Large intestine (tissue), 3 donors: ENCODE results near the gene OR52W1. TPM values are rescaled to one million over a fixed set of nuclear protein-coding genes. Genes with fewer than 3 reads are reported as not detected.

Experiments
- DNase-seq, 2 donors: peaks; one replicate each; pipeline versions ENCODE4 v3.0.0 to v3.0.0-alpha.2; 2013
- H3K27ac ChIP-seq: one replicate; pipeline ENCODE4 v1.5.1; 2013; ENCODE audit warnings: low read length
- H3K27me3 ChIP-seq: 2 replicates; pipeline ENCODE4 v1.6.1; 2013; ENCODE audit warnings: low read length; ENCODE audit not compliant: control insufficient read depth, insufficient read depth
- H3K36me3 ChIP-seq: 2 replicates; pipeline ENCODE4 v1.6.1; 2013; ENCODE audit warnings: low read length; ENCODE audit not compliant: control insufficient read depth, insufficient read depth
- H3K4me1 ChIP-seq: one replicate; pipeline ENCODE4 v1.6.1; 2013; ENCODE audit warnings: low read length; ENCODE audit not compliant: control insufficient read depth, insufficient read depth
- H3K4me3 ChIP-seq: one replicate; pipeline ENCODE4 v1.5.1; 2013; ENCODE audit warnings: low read length
- H3K9me3 ChIP-seq: one replicate; pipeline ENCODE4 v1.6.1; 2013; ENCODE audit warnings: mild to moderate bottlenecking, low read depth, low read length, moderate library complexity; ENCODE audit not compliant: control insufficient read depth
- WGBS: methylation state at CpG from one replicate; pipeline ENCODE4 v1.1.5; 2013; ENCODE audit warnings: low lambda C conversion rate; ENCODE audit not compliant: insufficient coverage; 5-methylcytosine and 5-hydroxymethylcytosine counted together
- polyA plus RNA-seq: library from polyadenylated mRNA; unstranded; fragments of 120-200 nt; gene quantifications from one replicate; pipeline ENCODE4 v1.2.1, GENCODE V29; 2013

Gene OR52W1
- polyA plus RNA-seq, 1 donor, result 0.10 TPM

GRCh38 chr11:6233984-6234386, 35.0 kb downstream of the OR52W1 start:
- Histone ChIP-seq H3K36me3 (no peaks in the 10 kb centered on the region), H3K27ac (peak overlapping the region; percentile 97), H3K4me3 (peak overlapping the region; percentile 89), H3K27me3 (no peaks in the 10 kb centered on the region), H3K4me1 (peaks cover 15% of the 10 kb centered on the region), H3K9me3 (no peaks in the 10 kb centered on the region)
- WGBS, result 4% methylated on average over 5 of the region's 10 CpGs
- DNase-seq, result no peak

- peak within 1 kb of the TSS; percentile 89 for H3K4me3 ChIP-seq
- no peaks in the 10 kb centered on the region for H3K9me3 ChIP-seq
- no peaks in the 10 kb centered on the region for H3K36me3 ChIP-seq
- peak within 1 kb of the TSS; percentile 97 for H3K27ac ChIP-seq
- H3K27me3 ChIP-seq, result no peaks in the 10 kb centered on the region
- H3K4me1 ChIP-seq, result peaks cover 15% of the 10 kb centered on the region
- peak; percentile 100 for DNase-seq
- WGBS, result 0% methylated on average over 7 of the region's 62 CpGs
Observed at GRCh38 chr11:6234387-6235107, 35.5 kb downstream of the OR52W1 start, which contains the start of gene FHIP1B. Gene FHIP1B, minus strand, starts transcription at chr11:6234636. Its CDS starts 10,120 bp downstream, at chr11:6224516.

DNA sequence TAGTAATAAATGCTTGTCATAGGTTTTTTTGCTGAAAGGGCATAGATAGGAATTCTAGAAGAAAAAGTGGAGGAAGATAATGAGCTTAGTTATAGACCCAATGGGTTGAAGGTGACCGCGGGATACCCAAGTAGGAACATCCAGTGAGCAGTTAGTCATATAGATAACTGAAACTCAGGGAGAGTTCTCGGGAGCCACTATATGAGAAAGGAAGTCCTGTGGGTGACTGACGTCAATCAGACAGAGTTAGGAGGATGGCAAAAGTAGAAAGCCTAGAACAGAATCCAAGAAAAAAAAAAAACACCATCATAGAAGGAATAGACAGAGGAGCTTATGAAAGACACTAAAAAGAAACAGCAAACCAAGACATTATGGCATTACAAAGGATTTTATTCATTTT, 38.2 kb downstream of the OR52W1 start:
- Histone ChIP-seq H3K27me3 (no peaks in the 10 kb centered on the region), H3K4me1 (peaks cover 7% of the 10 kb centered on the region), H3K36me3 (no peaks in the 10 kb centered on the region), H3K9me3 (peaks cover 4% of the 10 kb centered on the region), H3K27ac (no peak overlapping the region), H3K4me3 (no peak overlapping the region)
- no peak for DNase-seq
- WGBS, result 100% methylated on average over 2 of the region's 4 CpGs

DNA sequence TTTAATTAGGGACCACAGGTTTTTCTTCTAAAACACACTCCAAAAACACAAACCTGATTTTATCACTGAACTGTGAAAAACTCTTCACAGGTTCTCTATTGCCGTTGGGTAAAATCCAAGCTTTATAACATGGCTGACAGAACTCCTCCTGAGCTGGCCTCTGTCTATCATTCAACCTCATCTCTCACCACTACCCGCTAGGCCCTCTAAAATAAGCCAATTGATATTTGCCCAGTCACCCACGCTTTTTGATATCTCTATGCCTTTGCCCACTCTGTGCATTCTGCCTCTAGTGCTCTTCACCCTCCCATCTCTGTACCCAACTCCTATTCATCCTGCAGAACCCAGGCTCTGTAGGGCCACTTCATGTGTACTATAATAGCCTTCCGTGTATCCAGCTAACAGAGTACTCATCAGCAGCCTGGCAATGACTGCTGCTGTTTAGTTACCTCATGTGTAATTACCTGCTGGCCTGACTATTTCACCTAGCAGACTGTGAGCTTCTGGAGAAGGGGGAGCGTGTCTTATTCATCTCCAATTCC, 38.8 kb downstream of the OR52W1 start:
- 100% methylated on average over 2 of the region's 5 CpGs for WGBS
- no peaks in the 10 kb centered on the region for H3K27me3 ChIP-seq
- no peak for DNase-seq
- no peak overlapping the region for H3K27ac ChIP-seq
- no peaks in the 10 kb centered on the region for H3K36me3 ChIP-seq
- peaks cover 4% of the 10 kb centered on the region for H3K9me3 ChIP-seq
- peaks cover 7% of the 10 kb centered on the region for H3K4me1 ChIP-seq
- no peak overlapping the region for H3K4me3 ChIP-seq

- no peaks in the 10 kb centered on the region for H3K27me3 ChIP-seq
- H3K27ac ChIP-seq, result no peak within 1 kb of the TSS
- H3K4me3 ChIP-seq, result no peak within 1 kb of the TSS
- no peaks in the 10 kb centered on the region for H3K4me1 ChIP-seq
- DNase-seq, result peak in 1 of 2 donors; percentile 34
- peaks cover 4% of the 10 kb centered on the region for H3K9me3 ChIP-seq
- no CpG with 5 or more reads among the region's 1 CpG for WGBS
- no peaks in the 10 kb centered on the region for H3K36me3 ChIP-seq
Observed at GRCh38 chr11:6238902-6239301, 39.9 kb downstream of the OR52W1 start, which contains the start of gene CNGA4. Gene CNGA4, plus strand, starts transcription at chr11:6239089. Its CDS starts 118 bp downstream, at chr11:6239207.

- H3K27ac ChIP-seq, result no peak overlapping the region
- no peaks in the 10 kb centered on the region for H3K36me3 ChIP-seq
- no peaks in the 10 kb centered on the region for H3K4me1 ChIP-seq
- H3K27me3 ChIP-seq, result peaks cover under 1% of the 10 kb centered on the region
- DNase-seq, result no peak
- H3K4me3 ChIP-seq, result no peak overlapping the region
- H3K9me3 ChIP-seq, result peaks cover 4% of the 10 kb centered on the region
- WGBS, result no CpG with 5 or more reads among the region's 28 CpGs
Observed at GRCh38 chr11:6240139-6240538, 41.1 kb downstream of the OR52W1 start.

- no peak for DNase-seq
- no peaks in the 10 kb centered on the region for H3K4me1 ChIP-seq
- peaks cover 4% of the 10 kb centered on the region for H3K9me3 ChIP-seq
- H3K27me3 ChIP-seq, result peaks cover 2% of the 10 kb centered on the region
- H3K36me3 ChIP-seq, result no peaks in the 10 kb centered on the region
- WGBS, result no CpG with 5 or more reads among the region's 1 CpG
- no peak overlapping the region for H3K27ac ChIP-seq
- no peak overlapping the region for H3K4me3 ChIP-seq
Observed at GRCh38 chr11:6240781-6241180, 41.8 kb downstream of the OR52W1 start.

DNA sequence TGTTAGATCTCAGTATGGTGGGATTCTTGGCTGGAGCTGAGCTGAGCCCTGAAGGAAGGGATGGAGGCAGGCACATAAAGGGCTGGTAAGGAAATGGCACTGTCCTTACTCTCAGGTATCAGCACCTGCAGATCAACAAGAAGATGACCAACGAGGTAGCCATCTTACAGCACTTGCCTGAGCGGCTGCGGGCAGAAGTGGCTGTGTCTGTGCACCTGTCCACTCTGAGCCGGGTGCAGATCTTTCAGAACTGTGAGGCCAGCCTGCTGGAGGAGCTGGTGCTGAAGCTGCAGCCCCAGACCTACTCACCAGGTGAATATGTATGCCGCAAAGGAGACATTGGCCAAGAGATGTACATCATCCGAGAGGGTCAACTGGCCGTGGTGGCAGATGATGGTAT, 42.3 kb downstream of the OR52W1 start:
- H3K4me3 ChIP-seq, result no peak overlapping the region
- H3K4me1 ChIP-seq, result no peaks in the 10 kb centered on the region
- peaks cover 2% of the 10 kb centered on the region for H3K27me3 ChIP-seq
- H3K27ac ChIP-seq, result no peak overlapping the region
- DNase-seq, result no peak
- H3K9me3 ChIP-seq, result peaks cover 4% of the 10 kb centered on the region
- no peaks in the 10 kb centered on the region for H3K36me3 ChIP-seq
- WGBS, result no CpG with 5 or more reads among the region's 7 CpGs

- Histone ChIP-seq H3K27ac (no peak overlapping the region), H3K4me3 (no peak overlapping the region), H3K36me3 (no peaks in the 10 kb centered on the region), H3K27me3 (peaks cover 2% of the 10 kb centered on the region), H3K4me1 (peaks cover 6% of the 10 kb centered on the region), H3K9me3 (no peaks in the 10 kb centered on the region)
- no peak for DNase-seq
- WGBS, result no CpG with 5 or more reads among the region's 2 CpGs
Observed at GRCh38 chr11:6245536-6245935, 46.5 kb downstream of the OR52W1 start.

DNA sequence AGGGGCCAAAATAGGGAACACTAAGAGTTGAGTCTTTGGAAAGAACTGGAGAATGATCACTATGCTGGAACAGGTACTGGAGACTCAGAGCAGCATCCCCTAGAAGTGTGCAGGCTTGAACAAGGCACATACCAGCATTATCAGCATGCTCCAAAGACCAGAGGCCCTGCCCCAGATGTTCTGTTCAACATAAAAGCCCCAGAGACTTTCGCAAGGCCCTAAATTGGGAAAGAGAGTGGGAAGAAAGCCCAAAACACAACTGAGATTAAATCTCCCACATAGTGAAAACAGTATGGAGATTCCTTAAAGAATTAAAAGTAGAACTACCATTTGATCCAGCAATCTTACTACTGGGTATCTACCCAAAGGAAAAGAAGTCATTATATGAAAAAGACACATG, 49.2 kb downstream of the OR52W1 start:
- DNase-seq, result no peak
- H3K27me3 ChIP-seq, result peaks cover 2% of the 10 kb centered on the region

More for the DNA sequence above, 49.2 kb downstream of the OR52W1 start:
- no peak overlapping the region for H3K4me3 ChIP-seq
- H3K27ac ChIP-seq, result no peak overlapping the region
- peaks cover 25% of the 10 kb centered on the region for H3K4me1 ChIP-seq
- no peaks in the 10 kb centered on the region for H3K36me3 ChIP-seq
- WGBS, result no CpG with 5 or more reads among the region's 1 CpG
- H3K9me3 ChIP-seq, result no peaks in the 10 kb centered on the region
